ENCODE results near the gene MPZL2.

Gene MPZL2

DNA sequence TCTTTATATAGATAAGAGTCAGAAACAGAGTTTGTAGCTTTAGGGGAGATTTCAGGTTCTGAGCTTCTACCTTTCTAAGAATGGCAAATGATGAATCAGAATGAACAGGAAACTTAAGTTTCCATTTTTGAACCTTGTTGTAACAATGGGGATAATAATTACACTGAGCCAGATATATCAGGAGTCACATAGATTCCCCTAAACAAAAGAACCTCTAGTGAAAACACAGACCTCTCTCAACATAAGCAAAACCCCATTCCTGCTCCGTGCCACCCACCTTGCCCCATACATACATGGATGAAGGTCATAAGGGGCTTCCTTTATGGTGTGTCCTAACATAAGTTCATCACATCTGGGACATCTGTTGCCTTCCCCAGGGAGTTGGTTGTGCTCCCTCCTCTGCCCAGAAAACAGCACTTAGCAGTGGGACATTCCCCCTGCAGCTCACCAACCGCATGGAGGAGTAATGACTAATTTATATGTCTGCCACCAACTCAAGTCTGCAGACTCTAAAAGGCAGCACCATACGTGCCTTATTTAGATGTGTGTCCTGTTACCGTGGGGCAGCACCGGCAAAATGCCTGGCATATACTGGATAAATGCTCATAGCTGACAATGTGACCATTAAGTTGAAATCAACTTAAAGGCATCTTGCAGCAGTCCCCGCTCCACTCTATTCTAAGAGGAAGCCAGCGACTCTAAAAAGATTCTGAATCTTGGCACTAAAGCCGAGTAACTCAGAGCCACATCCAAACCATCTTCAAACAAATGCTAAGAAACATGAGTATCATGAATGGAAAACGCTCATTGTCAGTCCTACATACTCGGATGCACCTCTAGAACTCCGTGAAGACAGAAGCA is 47.2 kb downstream of the MPZL2 start:
- DNase-seq = no peak

DNA sequence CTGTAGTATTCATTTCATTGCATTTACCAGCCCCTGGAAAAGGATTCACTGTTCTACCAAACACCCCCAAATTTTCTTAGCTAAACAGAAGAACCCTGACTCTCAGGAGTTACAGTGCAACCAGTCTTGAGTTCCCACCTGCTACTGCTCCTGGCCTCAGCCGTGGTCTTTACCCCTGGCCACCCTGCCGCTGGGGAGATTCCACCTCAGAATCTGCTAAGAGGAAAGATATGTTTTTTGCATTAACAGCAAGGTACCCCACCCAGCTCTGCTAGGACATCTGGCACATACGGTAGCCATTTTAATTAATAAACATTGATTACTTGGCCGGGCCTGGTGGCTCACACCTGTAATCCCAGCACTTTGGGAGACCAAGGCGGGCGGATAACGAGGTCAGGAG is 48.3 kb downstream of the MPZL2 start:
- DNase-seq = no peak

GRCh38 chr11:118215262-118215661 is 48.8 kb downstream of the MPZL2 start:
- no peak for DNase-seq

GRCh38 chr11:118214210-118214914 is 49.7 kb downstream of the MPZL2 start:
- no peak for DNase-seq

- DNase-seq = no peak
Measured at GRCh38 chr11:118213781-118214180, 50.3 kb downstream of the MPZL2 start.

GRCh38 chr11:118213201-118213600 is 50.9 kb downstream of the MPZL2 start:
- no peak for DNase-seq

- DNase-seq = no peak
Measured at GRCh38 chr11:118212781-118213191, 51.3 kb downstream of the MPZL2 start.

DNA sequence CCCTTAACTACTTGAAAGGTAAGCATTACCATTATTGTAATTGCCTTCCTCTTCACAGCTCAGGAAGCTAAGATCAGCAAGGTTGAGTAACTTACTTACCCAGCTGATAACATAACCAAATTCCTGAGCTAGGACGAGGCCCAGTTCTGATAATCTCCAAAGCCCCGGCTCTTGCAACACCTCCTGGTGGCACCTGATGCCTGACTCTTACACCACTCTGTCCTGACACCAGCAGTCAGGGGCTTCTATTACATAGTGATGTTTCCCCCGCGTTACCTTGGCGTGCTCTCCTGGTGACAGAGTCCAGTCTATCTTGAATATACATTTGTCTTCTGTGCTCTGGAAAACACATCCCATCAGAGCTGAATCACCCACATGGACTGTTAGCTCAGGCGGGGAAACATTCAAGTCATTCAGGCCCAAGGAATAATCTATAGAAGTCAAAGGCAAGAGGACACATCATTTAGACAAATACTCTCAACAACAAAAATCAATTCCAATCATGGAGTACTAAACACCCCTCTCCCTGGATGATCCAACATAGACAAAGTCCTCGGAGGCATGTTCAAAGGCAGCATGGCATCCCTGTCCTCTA is 51.9 kb downstream of the MPZL2 start:
- DNase-seq = no peak

DNA sequence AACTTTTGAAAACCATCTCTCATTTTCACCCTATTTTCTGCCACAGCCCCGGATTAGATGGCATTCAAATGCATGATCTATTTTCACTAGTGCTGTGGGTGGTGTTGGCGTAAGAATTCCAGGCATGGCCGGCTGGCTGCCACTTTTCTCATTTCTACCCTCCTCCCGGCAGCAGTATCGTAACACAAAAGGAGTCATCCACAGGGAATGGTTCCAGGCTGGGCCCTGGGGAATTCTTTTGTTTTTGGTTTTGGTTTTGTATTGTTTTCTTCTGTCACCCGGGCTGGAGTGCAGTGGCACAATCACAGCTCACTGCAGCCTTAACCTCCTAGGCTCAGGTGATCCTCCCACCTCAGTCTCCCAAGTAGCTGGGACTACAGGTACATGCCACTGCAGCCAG is 53.1 kb downstream of the MPZL2 start:
- DNase-seq = no peak

DNA sequence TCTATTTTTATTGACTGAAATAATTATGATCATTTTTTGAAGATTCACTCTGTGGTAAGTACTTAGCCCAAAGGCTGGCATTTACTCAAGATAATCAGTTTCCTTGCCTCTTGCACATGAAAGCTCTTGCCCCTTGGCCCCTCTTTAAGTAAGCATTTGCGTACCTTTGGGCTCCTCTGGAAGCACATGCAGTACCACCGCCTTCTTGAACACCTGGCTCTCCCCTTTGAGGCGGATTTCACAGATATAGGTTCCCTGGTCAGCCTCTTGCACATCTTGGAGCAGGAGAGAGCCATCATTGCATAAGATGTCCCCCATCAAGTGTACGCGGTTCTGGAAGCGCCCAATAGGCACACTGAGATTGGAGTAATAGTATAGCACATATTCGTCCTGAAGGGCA is 53.8 kb downstream of the MPZL2 start:
- DNase-seq = no peak

DNA sequence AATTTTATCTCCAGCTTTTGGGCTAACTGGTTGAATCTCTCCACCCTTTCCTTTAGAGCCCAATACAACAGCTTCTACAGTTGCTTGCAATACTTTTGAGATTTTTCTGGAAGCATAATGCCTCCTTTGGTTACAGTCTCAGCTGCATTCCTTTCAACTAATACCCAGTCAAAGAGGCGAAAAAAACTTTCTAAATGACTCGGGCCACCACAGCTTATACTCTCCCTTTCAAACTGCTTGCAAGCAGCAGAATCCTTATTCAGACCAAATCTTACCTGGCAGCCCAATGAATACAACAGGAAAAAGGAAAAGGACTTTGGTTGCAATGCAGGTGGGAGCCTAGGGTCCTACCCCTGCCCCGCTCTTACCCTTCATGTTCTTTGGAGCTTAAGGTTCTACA is 55.1 kb downstream of the MPZL2 start:
- no peak for DNase-seq

DNA sequence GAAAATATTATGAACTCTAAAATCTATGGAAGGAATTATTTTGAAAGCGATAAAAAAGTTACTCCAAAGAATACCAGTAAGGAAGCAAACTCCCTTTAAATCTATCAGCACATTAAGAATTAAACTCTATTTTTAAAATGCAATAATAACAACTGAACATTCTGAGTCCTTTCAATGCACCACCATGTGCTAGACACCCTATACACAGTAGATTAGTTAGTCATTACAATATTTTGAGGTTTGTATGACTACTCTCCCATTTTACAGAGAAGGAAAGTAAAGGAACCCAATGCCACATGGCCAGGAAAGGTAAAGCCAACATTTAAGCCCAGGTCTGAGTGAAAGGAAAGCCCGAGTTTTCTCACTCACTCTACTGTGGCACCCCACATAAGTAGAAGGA is 57.0 kb downstream of the MPZL2 start:
- DNase-seq = no peak

DNA sequence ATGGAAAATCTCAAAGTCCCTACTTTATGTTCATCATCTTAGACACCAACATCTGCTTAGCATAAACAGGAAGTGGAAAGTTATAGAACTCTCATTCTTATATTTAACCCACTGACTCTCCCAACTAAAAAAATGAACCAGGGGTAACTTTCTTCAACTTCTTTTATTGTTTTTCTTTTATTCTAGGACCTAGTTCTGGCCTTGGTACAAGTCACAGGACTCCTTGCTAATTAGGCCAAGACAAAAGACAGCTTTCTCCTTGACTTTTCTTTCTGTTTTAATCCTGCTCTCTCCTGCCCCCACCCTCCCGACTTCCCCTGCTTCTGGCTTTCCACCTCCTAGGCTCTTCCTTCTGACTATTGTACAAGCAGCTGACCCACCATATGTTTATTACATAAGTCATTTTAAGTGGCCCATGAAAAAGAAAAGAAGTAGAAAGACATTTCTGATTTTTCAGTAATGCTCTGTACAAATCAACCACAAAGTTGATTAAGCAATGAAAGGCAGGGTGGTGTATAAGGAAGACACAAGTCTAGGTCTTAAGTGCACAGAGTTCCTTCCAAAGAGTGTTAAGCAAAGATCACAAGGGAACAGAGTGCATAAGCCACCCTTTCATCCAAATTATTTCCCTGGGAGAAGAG is 57.6 kb downstream of the MPZL2 start:
- no peak for DNase-seq

GRCh38 chr11:118205606-118206378 is 58.3 kb downstream of the MPZL2 start:
- DNase-seq = no peak
